Bone marrow (tissue), 2 donors: Measurements from ENCODE around the gene WDR20.
"Not testable (repeated sequence)": the region's sequence is repeated elsewhere in the genome, so short reads cannot be mapped to it uniquely, and the experiment has no call there.

Experiments used
- DNase-seq, 2 donors: peaks; one replicate each; lab custom pipeline; 2025; lab: John Stamatoyannopoulos, UW

The WDR20 gene

GRCh38 chr14:102238766-102239165, 99.1 kb downstream of the WDR20 start:
- DNase-seq: no peak

- DNase-seq: no peak
Observed at GRCh38 chr14:102239231-102239630, 99.5 kb downstream of the WDR20 start.

- DNase-seq: not testable (repeated sequence)
Observed at GRCh38 chr14:102240481-102240880, 100.8 kb downstream of the WDR20 start.

- DNase-seq: no peak
Observed at GRCh38 chr14:102241147-102241546, 101.5 kb downstream of the WDR20 start.

- DNase-seq: not testable (repeated sequence)
Observed at GRCh38 chr14:102243795-102244194, 104.1 kb downstream of the WDR20 start.

GRCh38 chr14:102246071-102246470, 106.4 kb downstream of the WDR20 start:
- no peak for DNase-seq

- DNase-seq: no peak
Observed at GRCh38 chr14:102248121-102248520, 108.4 kb downstream of the WDR20 start.

- DNase-seq: no peak
Observed at GRCh38 chr14:102249041-102249440, 109.3 kb downstream of the WDR20 start.

- DNase-seq: no peak
Observed at GRCh38 chr14:102249981-102250380, 110.3 kb downstream of the WDR20 start.

GRCh38 chr14:102250636-102251035, 110.9 kb downstream of the WDR20 start:
- no peak for DNase-seq

- no peak for DNase-seq
Observed at GRCh38 chr14:102251161-102251560, 111.5 kb downstream of the WDR20 start.

- DNase-seq: no peak
Observed at GRCh38 chr14:102252834-102253801, 113.4 kb downstream of the WDR20 start.

GRCh38 chr14:102255401-102256190, 115.9 kb downstream of the WDR20 start:
- no peak for DNase-seq

- no peak for DNase-seq
Observed at GRCh38 chr14:102256716-102257115, 117.0 kb downstream of the WDR20 start.

GRCh38 chr14:102258136-102258535, 118.4 kb downstream of the WDR20 start:
- no peak for DNase-seq
